GM19463 (cell line): ENCODE data around the gene RGS11.
"Not testable (repeated sequence)": the region's sequence is repeated elsewhere in the genome, so short reads cannot be mapped to it uniquely, and the experiment has no call there.

ENCODE experiments used
- ATAC-seq: cut with Tn5 transposase; IDR thresholded peaks from one replicate; pipeline ENCODE4 v1.9.1; 2021; ENCODE audit warnings: mild to moderate bottlenecking, moderate library complexity; ENCODE audit not compliant: unreplicated experiment

Gene RGS11

GRCh38 chr16:280991-281659 lies 5.4 kb upstream of the RGS11 start:
- ATAC-seq: no peak

GRCh38 chr16:280552-280951 lies 4.8 kb upstream of the RGS11 start, which contains the start of gene ARHGDIG:
Gene ARHGDIG, plus strand, starts transcription at chr16:280591. Its CDS starts 90 bp downstream, at chr16:280681.
- no peak for ATAC-seq

- ATAC-seq: no peak
These were observed 4.3 kb upstream of the RGS11 start for GRCh38 chr16:280005-280460.

- no peak for ATAC-seq
These were observed 3.8 kb upstream of the RGS11 start for GRCh38 chr16:279531-279930.

GRCh38 chr16:278863-279366 lies 3.2 kb upstream of the RGS11 start:
- no peak for ATAC-seq

GRCh38 chr16:276426-277077 lies 808 bp upstream of the RGS11 start:
- ATAC-seq: no peak

GRCh38 chr16:275041-275641 lies 603 bp downstream of the RGS11 start:
- no peak for ATAC-seq

- no peak for ATAC-seq
These were observed 2.0 kb downstream of the RGS11 start for GRCh38 chr16:273547-274421.

- no peak for ATAC-seq
These were observed 2.9 kb downstream of the RGS11 start for GRCh38 chr16:272633-273546.

GRCh38 chr16:270381-271255 lies 5.1 kb downstream of the RGS11 start:
- no peak for ATAC-seq

GRCh38 chr16:269061-269796 lies 6.5 kb downstream of the RGS11 start:
- no peak for ATAC-seq

- ATAC-seq: no peak
These were observed 7.3 kb downstream of the RGS11 start for GRCh38 chr16:268141-269053.

- not testable (repeated sequence) for ATAC-seq
These were observed 8.2 kb downstream of the RGS11 start for GRCh38 chr16:267562-267961.

- ATAC-seq: no peak
These were observed 9.2 kb downstream of the RGS11 start for GRCh38 chr16:266258-267164.

GRCh38 chr16:265711-266110 lies 10.0 kb downstream of the RGS11 start:
- ATAC-seq: no peak

- no peak for ATAC-seq
These were observed 10.7 kb downstream of the RGS11 start for GRCh38 chr16:265002-265529.
